Activated gamma-delta T cell (primary cell): ENCODE results near the gene NUDT4B.
"Not testable (repeated sequence)": the region's sequence is repeated elsewhere in the genome, so short reads cannot be mapped to it uniquely, and the experiment has no call there.

Source experiments
- DNase-seq: peaks from one replicate; lab custom pipeline; 2025; lab: John Stamatoyannopoulos, UW

Gene NUDT4B

DNA sequence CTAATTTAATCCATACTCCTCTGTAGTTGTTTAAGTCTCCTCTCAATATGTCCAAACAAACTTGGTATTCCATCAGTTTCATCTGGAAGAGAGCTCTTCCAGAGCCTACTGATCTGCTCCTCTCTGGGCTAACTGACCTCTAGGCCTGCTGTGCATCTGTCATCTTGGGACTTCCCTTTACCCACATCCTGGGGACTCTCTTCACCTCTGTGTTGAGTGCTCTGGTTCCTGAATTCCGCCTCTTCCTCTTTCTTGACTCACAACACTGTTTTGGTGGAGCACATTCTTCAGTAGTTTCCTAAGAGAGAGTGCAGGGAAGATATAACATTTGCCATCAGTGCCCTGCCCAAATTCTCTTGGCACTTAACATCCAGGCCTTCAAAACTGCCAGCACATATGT, 13.0 kb upstream of the NUDT4B start:
- not testable (repeated sequence) for DNase-seq

DNA sequence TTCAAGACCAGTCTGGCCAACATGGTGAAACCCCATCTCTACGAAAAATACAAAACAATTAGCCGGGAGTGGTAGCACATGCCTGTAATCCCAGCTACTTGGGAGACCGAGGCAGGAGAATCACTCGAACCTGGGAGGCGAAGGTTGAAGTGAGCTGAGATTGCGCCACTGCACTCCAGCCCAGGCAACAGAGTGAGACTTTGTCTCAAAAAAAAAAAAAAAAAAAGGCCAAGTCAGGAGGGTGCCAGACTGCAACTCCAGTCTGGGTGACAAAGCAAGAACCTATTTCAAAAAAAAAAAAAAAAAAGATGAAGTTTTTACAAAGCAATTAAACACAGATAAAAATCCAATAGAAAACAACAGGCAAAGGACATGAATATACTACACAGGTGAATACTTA, 9.9 kb upstream of the NUDT4B start:
- not testable (repeated sequence) for DNase-seq

DNA sequence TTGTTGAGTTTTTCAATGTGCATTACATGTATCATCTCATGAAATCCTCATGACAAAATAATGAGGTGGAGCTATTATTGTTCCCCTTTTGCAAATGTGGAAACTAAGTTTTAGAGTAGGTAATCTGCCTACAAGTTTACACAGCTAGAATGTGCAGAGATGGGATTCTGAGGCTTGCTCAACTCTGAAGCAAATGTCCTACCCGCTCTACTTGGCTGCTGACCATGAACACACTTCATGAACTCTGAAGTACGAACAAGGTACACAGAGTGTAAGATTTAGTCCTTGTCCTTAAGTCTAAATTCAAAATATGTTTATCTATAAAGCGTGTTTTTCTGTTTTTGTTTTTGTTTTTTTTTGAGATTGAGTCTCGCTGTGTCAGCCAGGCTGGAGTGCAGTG, 5.4 kb upstream of the NUDT4B start:
- not testable (repeated sequence) for DNase-seq

DNA sequence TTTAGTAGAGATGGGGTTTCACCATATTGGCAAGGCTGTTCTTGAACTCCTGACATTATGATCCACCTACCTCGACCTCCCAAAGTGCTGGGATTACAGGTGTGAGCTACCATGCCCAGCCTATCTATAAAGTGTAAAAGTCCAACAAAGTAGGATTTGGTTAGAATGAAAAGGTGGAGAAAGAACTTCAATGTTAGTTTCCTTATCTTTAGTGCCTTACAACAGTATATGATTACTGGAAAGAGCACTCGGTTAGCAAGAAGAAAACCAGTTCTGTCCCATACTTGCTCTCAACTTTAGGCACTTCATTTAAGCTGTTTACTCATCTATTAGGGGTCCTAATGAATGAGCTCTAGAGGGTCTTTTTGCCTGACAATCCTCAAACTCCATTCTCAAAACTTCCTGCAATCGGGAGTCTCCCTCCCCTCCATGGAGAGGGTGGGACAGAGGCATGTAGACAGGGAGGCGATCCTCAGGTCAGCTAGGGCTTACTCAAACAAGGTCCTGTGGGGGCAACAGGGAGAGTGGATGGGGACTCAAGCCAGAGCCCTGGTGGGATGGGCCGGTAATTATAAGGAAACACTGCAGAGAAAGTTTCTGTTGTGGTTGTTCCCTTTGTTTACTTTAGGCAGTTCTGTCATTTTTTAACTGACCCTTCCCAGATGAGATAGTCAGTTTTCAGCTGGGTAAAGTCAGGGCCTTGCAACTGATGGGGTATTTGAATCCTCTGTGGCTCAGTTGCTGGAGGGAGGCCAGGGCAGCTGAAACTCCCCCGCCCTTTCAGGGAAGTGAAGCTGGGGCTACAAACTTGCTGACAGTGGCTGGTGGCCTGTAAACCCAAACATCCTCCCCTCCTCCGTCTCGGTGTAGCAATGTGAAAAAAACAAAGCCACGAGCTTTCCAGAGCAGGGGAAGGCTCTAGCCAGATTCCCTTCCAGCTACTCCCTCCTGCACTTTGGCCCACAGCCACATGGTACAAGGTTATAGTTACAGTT, 4.6 kb upstream of the NUDT4B start:
- DNase-seq, result not testable (repeated sequence)

DNA sequence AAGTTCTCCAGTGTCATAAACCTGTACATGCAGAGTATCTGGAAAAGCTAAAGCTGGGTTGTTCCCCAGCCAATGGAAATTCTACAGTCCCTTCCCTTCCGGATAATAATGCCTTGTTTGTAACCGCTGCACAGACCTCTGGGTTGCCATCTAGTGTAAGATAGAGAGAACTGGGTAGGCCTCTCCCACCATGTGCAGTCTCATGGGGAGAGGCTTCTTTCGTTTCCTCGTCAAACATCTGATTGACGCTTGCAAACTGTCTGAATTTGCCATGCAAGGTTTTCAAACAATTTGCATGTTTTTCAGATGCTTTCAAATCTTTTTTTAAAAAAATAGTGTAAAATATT, 734 bp downstream of the NUDT4B start:
- not testable (repeated sequence) for DNase-seq

DNA sequence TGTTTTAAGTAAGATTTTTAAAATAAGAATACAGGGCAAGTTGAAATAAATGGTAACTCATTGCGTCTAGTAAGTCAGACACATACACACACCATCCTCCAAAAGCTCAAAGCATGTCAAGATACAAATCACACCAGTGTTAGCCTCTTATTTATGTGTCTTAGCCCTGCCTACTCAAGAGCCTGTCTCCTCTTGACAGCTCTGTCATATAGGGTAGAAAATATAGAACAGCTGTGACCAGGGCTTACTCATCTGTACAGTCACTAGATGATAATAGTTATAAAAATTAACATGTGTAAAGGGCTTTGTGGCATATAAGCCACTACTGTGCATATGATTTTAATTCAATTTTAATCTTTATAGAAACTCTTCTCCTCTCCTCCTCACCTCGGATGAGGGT, 7.7 kb downstream of the NUDT4B start:
- DNase-seq, result not testable (repeated sequence)

DNA sequence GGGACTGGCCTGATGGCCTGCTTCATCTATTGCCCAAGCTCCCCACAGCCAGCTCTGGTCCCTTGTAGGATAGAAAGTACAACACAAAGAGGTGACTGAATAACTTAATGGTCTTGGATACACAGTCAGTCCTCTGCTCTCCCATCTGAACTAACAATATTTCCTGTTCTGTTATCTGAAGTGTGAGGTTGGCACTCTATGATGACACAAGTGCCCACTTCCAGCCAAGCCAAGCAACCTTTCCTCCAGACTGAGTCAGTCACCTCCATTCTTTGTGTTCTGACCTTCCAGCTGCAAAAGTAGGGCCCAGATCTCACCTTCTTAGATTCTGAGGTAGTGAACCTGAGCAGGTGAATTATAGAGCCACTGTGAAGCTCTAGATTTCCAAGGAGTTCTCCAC, 8.9 kb downstream of the NUDT4B start:
- DNase-seq, result not testable (repeated sequence)

DNA sequence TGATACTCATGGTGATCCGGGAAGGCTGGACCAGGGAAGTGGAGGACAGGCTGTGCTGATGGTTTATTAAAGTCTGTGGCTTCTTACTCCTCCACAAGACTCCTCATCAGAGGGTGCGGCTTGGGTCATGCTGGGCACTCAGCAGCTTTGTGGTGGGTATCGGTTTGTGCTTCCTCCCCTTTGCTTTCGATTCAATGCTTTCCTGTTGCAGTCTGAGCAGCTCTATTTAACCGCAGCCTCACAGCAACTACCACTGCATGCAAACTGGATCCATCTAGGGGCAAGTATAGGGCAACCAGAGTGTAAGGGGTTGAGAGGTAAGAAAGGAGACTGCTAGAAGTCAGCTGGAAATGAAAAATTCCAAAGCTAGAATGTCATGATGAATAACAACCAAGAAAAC, 9.8 kb downstream of the NUDT4B start:
- not testable (repeated sequence) for DNase-seq

DNA sequence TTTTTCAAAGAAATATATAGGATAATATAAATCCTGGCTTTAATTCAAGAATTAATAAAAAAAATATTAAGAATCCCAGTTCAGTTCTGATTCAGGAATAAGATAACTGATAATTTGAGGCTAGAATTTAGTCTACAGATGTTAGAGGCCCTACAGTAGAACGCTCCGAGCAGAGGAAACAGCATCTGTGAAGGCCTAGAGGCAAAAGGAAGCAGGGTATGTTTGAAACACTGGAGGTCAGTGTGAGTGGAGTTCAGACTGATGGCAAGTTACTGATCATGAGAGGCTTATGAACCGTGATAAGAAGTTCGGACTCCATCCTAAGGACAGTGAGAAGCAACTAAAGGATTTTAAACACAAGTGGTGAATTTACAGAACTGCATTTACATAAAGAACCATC, 10.4 kb downstream of the NUDT4B start:
- DNase-seq, result not testable (repeated sequence)

DNA sequence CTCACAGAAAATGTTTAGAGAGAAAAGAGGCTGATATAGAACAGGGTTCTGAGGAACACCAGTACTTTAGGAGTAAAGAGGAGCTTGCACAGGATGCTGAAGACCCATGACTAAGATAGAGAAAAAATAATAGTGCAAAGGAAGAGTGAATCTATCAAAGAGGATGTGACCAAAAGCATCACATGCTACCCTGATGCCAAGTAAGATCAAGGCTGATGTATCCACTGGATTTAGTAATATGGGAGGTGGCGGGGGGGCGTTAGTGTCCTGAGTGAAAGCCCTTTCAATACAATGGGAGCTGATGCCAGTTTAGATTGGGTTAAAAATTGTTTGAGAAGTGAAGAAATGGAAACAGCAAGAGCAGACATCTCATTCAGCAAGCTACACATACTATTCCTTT, 11.2 kb downstream of the NUDT4B start:
- not testable (repeated sequence) for DNase-seq

DNA sequence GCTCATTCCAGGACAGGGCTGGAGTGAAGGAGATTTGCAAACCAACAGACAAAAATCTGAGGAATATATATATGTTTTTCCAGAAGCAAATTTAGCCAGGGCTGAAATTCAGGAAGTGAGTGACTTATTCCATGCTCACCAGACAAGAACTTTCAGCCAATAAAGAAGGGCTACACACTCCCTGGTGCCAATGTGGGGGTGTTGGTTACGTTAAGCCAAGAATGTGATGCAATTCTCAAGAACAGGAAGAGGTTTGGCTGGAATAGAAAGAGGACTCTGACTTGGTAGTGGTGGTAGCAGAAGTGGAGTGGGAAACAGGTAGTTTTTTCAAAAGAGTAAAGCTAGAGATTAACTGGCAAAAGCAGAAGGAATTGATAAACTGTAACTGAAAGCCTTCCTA, 11.6 kb downstream of the NUDT4B start:
- DNase-seq, result not testable (repeated sequence)

DNA sequence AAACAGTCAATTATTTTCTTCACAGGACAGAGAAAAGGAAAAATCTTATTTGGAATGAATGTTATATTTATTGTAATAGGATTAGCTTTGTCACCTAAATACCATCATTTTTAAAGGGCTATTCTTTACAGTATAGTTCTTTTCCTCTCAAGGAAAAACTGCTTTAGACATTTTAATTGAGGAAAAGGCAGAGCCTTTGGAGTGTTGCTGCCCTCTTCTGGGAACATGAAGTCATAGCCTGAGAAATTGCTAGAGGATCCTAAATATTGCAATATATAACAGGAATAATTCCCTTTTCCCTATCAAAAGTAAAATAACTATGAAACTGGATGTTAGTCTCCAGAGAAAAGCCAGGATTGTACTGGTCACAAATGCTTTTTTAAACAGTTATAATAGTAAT, 12.8 kb downstream of the NUDT4B start:
- DNase-seq, result not testable (repeated sequence)

DNA sequence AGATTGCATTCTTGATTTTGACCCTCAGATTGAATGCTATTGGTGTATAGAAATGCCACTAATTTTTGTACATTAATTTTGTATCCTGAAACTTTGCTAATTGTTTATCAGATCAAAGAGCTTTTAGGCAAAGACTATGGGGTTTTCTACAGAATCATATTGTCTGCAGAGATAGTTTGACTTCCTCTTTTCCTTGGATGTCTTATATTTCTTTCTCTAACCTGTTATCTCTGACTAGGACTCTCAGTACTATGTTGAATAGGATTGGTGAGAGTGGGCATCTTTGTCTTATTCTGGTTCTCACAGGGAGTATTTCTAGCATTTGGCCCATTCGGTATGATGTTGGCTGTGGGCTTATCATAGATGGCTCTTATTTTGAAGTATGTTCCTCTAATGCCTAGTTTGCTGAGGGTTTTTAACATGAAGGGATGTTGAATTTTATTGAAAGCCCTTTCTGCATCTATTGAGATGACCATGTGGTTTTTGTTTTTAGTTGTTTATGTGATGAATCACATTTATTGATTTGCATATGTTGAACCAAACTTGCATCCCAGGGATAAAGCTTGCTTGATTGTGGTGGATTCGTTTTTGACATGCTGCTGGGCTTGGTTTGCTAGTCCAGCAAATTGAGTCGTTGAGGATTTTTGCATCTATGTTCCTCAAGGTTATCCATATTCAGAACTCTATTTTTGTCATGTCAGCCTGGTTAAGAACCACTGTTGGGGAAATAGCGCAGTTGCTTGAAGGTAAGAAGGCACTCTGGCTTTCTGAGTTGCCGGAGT, 16.9 kb downstream of the NUDT4B start:
- not testable (repeated sequence) for DNase-seq

DNA sequence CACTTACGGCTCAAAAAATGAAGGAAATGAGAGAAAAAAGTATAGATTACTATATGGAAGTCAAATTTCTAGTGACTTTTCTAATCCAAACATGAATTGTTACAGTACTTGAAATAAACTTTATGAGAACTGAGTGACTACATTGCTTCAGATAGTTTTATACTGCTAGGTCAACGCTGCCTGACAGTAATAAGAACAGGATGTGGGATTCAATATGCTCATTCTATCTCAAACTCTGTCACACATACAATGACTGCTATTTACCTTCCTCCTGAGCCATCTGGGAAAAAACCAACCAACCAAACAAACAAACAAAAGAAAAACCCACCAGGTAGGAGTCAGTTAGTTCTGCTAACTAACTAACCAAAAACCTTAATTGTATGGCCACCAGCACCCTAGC, 20.0 kb downstream of the NUDT4B start:
- not testable (repeated sequence) for DNase-seq

DNA sequence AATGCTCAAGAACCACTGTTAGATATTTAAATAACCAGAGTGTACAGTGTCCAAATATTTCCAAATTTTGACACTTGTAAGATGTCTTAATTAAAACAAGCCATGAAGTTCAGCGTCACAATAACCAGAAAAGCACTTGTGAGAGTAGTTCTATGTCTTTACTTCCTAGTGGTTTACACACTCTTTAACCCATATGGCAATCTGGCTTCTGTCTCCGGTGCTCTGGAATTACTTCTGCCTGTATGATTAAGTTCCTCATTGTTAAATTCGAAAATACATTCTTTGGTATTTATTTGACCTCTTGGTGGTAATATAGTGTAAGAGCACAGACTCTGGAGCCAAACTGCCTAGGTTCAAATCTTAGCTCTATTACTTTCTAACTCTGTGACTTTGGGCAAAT, 20.9 kb downstream of the NUDT4B start:
- not testable (repeated sequence) for DNase-seq

DNA sequence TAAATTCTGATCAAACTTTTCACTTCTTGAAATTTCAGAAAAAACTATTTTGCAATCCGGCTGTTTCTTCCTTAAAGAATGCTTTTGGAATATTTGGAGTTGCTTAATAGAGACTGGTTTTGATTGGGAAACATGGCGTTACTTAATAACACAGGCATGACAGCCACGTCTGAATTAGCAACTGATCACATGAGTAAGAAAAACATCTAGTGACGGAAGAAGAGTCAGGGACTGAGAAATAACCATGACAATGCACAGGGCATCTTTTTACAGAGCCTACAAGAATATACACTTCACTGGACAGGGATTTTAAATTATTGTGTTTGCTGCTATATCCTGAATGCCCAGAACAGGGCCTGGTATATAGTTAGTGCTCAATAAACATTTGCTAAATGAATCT, 25.1 kb downstream of the NUDT4B start:
- not testable (repeated sequence) for DNase-seq

DNA sequence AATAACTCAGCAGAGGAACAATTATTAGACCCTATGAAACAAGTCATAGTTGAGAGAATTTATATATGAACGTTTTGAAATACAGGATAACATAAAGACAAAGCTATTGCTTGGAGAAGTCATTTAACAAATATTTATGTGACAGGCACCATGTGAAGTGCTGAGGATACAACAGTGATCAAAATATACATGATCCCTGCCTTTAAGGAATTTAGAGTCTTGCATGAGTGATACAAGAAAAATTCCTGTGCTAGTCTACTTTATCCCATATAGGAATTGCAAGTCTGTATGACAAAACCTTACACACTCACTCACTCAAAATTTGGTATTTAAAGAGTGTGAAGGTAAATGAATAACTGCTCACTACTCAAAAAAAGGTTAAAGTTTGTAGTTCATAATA, 25.5 kb downstream of the NUDT4B start:
- DNase-seq, result not testable (repeated sequence)

DNA sequence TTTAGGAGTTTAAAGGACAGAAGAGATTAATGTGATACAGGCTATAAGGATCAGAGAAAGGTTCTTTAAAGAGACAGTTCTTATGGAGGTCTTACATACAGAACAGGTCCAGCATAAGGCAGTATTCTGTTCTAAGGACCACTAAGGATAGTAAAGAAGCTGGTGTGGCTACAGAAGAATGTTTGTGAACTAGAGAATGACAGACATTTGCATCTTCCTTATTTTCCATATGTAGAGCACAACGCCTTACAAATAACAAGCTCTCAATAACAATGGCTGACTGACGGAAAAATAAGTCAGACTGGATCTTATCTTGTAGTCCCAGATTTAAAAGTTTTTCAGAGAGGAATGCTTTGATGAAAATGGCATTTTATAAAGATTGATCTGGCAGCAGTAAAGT, 26.7 kb downstream of the NUDT4B start:
- DNase-seq, result not testable (repeated sequence)

DNA sequence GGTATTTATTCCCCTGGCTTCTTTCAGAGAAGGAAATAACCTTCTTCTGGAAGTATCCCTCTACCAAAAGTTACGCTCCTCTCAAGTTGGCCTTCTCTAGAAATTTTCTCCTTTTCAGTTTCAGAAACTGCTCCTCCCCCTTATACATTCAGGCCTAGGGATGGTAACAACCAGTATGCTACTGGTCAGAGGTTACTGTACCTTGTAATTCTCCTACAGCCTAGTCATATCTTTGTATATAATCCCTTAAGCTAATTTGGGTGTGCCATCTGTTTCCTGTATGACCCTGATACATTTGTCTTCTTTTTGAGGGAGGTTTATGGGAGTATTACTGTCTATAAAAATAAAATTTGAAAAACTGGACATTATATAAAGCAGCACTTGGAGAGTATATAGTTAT, 29.1 kb downstream of the NUDT4B start:
- DNase-seq, result not testable (repeated sequence)

DNA sequence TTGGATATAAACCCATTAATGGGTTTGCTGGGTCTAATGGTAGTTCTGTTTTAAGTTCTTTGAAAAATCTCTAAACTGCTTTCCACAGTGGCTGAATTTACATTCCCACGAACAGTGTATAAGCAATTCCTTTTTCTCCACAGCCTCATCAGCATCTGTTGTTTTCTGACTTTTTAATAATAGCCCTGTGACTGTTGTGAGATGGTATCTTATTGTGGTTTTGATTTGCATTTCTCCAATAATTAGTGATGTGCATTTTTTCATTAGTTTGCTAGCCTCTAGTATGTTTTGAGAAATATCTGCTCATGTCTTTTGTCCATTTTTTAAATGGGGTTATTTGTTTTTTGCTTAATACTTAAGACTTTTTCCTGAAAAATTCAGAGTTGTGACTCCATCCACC, 31.8 kb downstream of the NUDT4B start:
- DNase-seq, result not testable (repeated sequence)

DNA sequence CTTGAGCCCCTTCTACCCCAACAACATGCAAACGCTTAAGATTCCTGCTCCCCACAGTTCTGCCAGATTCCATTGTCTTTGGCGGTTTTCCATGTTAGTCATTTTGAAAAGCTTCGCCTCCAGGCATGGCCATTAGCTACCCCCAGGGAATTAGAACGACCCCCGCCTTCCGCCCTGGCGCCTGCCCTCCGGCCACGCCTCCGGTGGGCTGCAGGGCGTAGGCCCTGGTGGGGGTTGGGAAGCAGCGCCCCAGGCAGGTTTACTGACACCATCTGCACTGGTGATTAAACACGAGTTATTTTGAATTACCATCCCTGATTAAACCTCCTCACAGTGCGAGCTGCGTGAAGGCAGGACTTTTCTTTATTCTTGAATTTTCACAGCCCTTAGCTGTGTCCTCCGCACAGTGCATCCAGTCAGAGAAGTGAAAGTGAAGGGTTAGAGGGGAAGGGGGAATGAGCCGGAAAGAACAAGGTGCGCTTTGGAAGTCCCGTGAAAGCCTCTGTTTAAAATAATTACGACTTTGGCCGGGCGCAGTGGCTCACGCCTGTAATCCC, 43.0 kb downstream of the NUDT4B start:
- DNase-seq, result not testable (repeated sequence)

DNA sequence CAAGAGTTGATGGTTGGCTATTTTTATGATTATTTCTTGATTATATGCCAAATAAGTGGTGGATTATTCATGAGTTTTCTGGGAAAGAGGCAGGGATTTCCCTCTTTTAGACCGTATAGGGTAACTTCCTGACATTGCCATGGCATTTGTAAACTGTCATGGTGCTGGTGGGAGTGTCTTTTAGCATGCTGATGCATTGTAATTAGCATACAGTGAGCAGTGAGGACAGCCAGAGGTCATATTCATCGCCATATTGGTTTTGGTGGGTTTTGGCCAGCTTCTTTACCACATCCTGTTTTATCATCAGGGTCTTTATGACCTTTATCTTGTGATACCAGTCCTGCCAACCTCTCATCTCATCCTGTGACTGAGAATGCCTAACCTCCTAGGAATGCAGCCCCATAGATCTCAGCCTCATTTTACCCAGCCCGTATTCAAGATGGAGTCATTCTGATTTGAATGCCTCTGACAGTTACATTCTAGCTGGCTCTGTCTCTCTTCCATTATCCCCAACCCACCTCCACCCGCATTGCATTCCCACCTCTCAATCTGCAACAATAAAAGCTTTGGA, 45.3 kb downstream of the NUDT4B start:
- DNase-seq, result not testable (repeated sequence)
